CD14-positive monocyte (primary cell): ENCODE results near the gene NHERF2. TPM values are rescaled to one million over a fixed set of nuclear protein-coding genes. Genes with fewer than 3 reads are reported as not detected.

Experiments used
- DNase-seq, 3 donors: peaks; one replicate each; pipeline ENCODE4 v3.0.0-alpha.2; 2011 to 2022
- H2AFZ ChIP-seq: 2 replicates; pipeline ENCODE4 v1.6.0; 2012; ENCODE audit warnings: mild to moderate bottlenecking, low read depth, low read length, inconsistent platforms; ENCODE audit not compliant: insufficient read depth, poor library complexity, severe bottlenecking
- H3K27ac ChIP-seq, 2 donors: 1 replicate in 1 of 2; 2 replicates in 1 of 2; pipeline ENCODE4 v1.5.1; 2012 to 2013; ENCODE audit warnings: low read length in 2 of 2, control low read depth in 1 of 2, inconsistent platforms in 1 of 2, low read depth in 1 of 2, mild to moderate bottlenecking in 1 of 2
- H3K27me3 ChIP-seq, 2 donors: one replicate each; pipeline versions ENCODE4 v1.6.0 to v1.6.1; 2011 to 2013; ENCODE audit warnings: low read length in 2 of 2; ENCODE audit not compliant: control insufficient read depth in 2 of 2, insufficient read depth in 2 of 2
- H3K36me3 ChIP-seq, 2 donors: replicated peaks in 1 of 2; 1 replicate in 1 of 2; 2 replicates in 1 of 2; pipeline versions ENCODE4 v1.5.1 to v1.6.1; 2012 to 2013; ENCODE audit warnings: low read length in 2 of 2, control low read depth in 1 of 2, inconsistent platforms in 1 of 2, mild to moderate bottlenecking in 1 of 2; ENCODE audit not compliant: insufficient read depth in 2 of 2, control insufficient read depth in 1 of 2
- H3K4me1 ChIP-seq, 2 donors: 1 replicate in 1 of 2; 2 replicates in 1 of 2; pipeline versions ENCODE4 v1.5.1 to v1.6.1; 2012 to 2013; ENCODE audit warnings: low read length in 2 of 2, control low read depth in 1 of 2, inconsistent platforms in 1 of 2, mild to moderate bottlenecking in 1 of 2, moderate library complexity in 1 of 2; ENCODE audit not compliant: insufficient read depth in 2 of 2, control insufficient read depth in 1 of 2
- H3K4me2 ChIP-seq: replicated peaks from 2 replicates; pipeline ENCODE3; 2012; ENCODE audit warnings: low read length, moderate library complexity, mild to moderate bottlenecking; ENCODE audit not compliant: poor library complexity, severe bottlenecking; ENCODE audit errors: extremely low read depth
- H3K4me3 ChIP-seq, 3 experiments: fragments of 200-600 bp in 1 of 3; sonication (generic) in 1 of 3; replicated peaks in 1 of 3; 1 replicate in 2 of 3; 2 replicates in 1 of 3; pipeline ENCODE4 v1.5.1; 2011 to 2013; ENCODE audit warnings: low read length in 3 of 3, mild to moderate bottlenecking in 3 of 3, control low read depth in 2 of 3, low read depth in 2 of 3, inconsistent platforms in 1 of 3, moderate library complexity in 1 of 3
- H3K79me2 ChIP-seq: 2 replicates; pipeline ENCODE4 v1.6.0; 2012; ENCODE audit warnings: mild to moderate bottlenecking, control low read depth, inconsistent platforms, low read length, moderate library complexity; ENCODE audit not compliant: insufficient read depth
- H3K9ac ChIP-seq: 2 replicates; pipeline ENCODE4 v1.6.0; 2017; ENCODE audit warnings: low read length, mild to moderate bottlenecking; ENCODE audit not compliant: insufficient read depth, poor library complexity, severe bottlenecking
- H3K9me3 ChIP-seq, 2 donors: replicated peaks in 1 of 2; 1 replicate in 1 of 2; 2 replicates in 1 of 2; pipeline versions ENCODE4 v1.5.1 to v1.6.1; 2012 to 2013; ENCODE audit warnings: low read length in 2 of 2, control low read depth in 1 of 2; ENCODE audit not compliant: control insufficient read depth in 1 of 2, insufficient read depth in 1 of 2
- H4K20me1 ChIP-seq: 2 replicates; pipeline ENCODE4 v1.6.0; 2012; ENCODE audit warnings: mild to moderate bottlenecking, low read length, control low read depth, moderate library complexity; ENCODE audit not compliant: insufficient read depth
- H3K27ac Mint-ChIP-seq, 7 donors: one replicate each; pipeline ENCODE4 v1.8.0; 2020; ENCODE audit warnings: mild to moderate bottlenecking in 7 of 7, mixed read lengths in 7 of 7, moderate library complexity in 6 of 7, inconsistent platforms in 2 of 7
- H3K27me3 Mint-ChIP-seq, 3 donors: one replicate each; pipeline ENCODE4 v1.8.0; 2021 to 2022; ENCODE audit warnings: low read depth in 3 of 3, mild to moderate bottlenecking in 3 of 3, mixed read lengths in 3 of 3, moderate library complexity in 3 of 3, inconsistent platforms in 1 of 3
- H3K36me3 Mint-ChIP-seq, 2 donors: one replicate each; pipeline ENCODE4 v1.8.0; 2020; ENCODE audit warnings: mixed read lengths in 2 of 2, inconsistent platforms in 1 of 2, mild to moderate bottlenecking in 1 of 2
- H3K4me1 Mint-ChIP-seq: one replicate; pipeline ENCODE4 v1.8.0; 2020; ENCODE audit warnings: mild to moderate bottlenecking, mixed read lengths
- H3K4me3 Mint-ChIP-seq, 2 donors: one replicate each; pipeline ENCODE4 v1.8.0; 2020; ENCODE audit warnings: mild to moderate bottlenecking in 2 of 2, mixed read lengths in 2 of 2, moderate library complexity in 1 of 2
- H3K9me3 Mint-ChIP-seq, 7 donors: one replicate each; pipeline ENCODE4 v1.8.0; 2020 to 2022; ENCODE audit warnings: mixed read lengths in 7 of 7, mild to moderate bottlenecking in 6 of 7, moderate library complexity in 6 of 7, inconsistent platforms in 2 of 7
- CTCF ChIP-seq: fragments of 200-600 bp; IDR thresholded peaks from one replicate; pipeline ENCODE4 v1.8.0; 2022; ENCODE audit warnings: antibody characterized with exemption, mild to moderate bottlenecking
- WGBS: methylation state at CpG from one replicate; pipeline ENCODE4 v1.1.5; 2013; ENCODE audit warnings: missing lambda C conversion rate; ENCODE audit not compliant: insufficient coverage; 5-methylcytosine and 5-hydroxymethylcytosine counted together
- intact Hi-C, 2 donors: fragments of 100-400 bp; cut with micrococcal nuclease; formaldehyde crosslinking; loops; one replicate each; pipeline versions ENCODE4 v1.15.0 to v1.15.1; 2023
- polyA plus RNA-seq, 3 donors: library from polyadenylated mRNA; depleted of rRNA in 1 of 3; unstranded in 2 of 3; stranded (reverse) in 1 of 3; fragments of 300-500 nt in 2 of 3; fragments of >200 nt in 1 of 3; fragmentation: Illumina TruSeq in 2 of 3; gene quantifications; 1 replicate in 2 of 3; 2 replicates in 1 of 3; pipeline ENCODE4 v1.2.3, GENCODE V29; 2012 to 2021

The NHERF2 gene
- polyA plus RNA-seq, 3 donors: 0.66 to 8.2 (median 0.78) TPM

GRCh38 chr16:2044541-2044940, 17.8 kb downstream of the NHERF2 start:
- Histone ChIP-seq H4K20me1 (no peaks in the 10 kb centered on the region), H3K9ac (peak overlapping the region; percentile 17), H3K27me3 (no peaks in the 10 kb centered on the region), H3K27ac (no peak overlapping the region), H3K79me2 (peaks cover 15% of the 10 kb centered on the region), H3K9me3 (no peaks in the 10 kb centered on the region), H3K4me2 (peak overlapping the region; percentile 59), H3K36me3 (no peaks in the 10 kb centered on the region), H3K4me1 (peaks cover 26 to 37% of the 10 kb centered on the region in 2 donors), H2AFZ (peak overlapping the region; percentile 61), H3K4me3 (peak overlapping the region in 1 of 3 experiments; percentile 50)
- TF ChIP-seq CTCF: no peak
- WGBS: 67% methylated on average over 17 of the region's 22 CpGs
- intact Hi-C loops: no loop called here
- Mint-ChIP-seq H3K9me3 (no peaks in the 10 kb centered on the region), H3K4me1 (peaks cover 27% of the 10 kb centered on the region), H3K27ac (no peak overlapping the region), H3K4me3 (no peak overlapping the region), H3K27me3 (no peaks in the 10 kb centered on the region), H3K36me3 (peaks cover 3 to 4% of the 10 kb centered on the region in 2 donors)
- no peak for DNase-seq

- no peak for TF ChIP-seq CTCF
- Histone ChIP-seq H3K27me3 (no peaks in the 10 kb centered on the region), H4K20me1 (no peaks in the 10 kb centered on the region), H3K27ac (no peak overlapping the region), H3K36me3 (peaks cover 7 to 14% of the 10 kb centered on the region in 2 donors), H3K4me3 (no peak overlapping the region), H2AFZ (no peak overlapping the region), H3K9ac (no peak overlapping the region), H3K4me2 (no peak overlapping the region), H3K79me2 (peaks cover 15% of the 10 kb centered on the region), H3K9me3 (no peaks in the 10 kb centered on the region), H3K4me1 (peaks cover 26 to 37% of the 10 kb centered on the region in 2 donors)
- Mint-ChIP-seq H3K4me1 (peaks cover 27% of the 10 kb centered on the region), H3K27me3 (peaks cover 0 to 2% (median 0%) of the 10 kb centered on the region in 3 donors), H3K27ac (no peak overlapping the region), H3K36me3 (peaks cover 16 to 17% of the 10 kb centered on the region in 2 donors), H3K9me3 (no peaks in the 10 kb centered on the region), H3K4me3 (peak overlapping the region; percentile 39 to 93)
- WGBS: 94% methylated on average over 4 of the region's 21 CpGs
- DNase-seq: no peak
- intact Hi-C loops: loop anchor here (5.0 kb wide), 4 partner anchors 39 to 264 kb away; partner anchors contain the start of genes E4F1 (in 1 of the 2), NUBP2 (in 1 of the 2), SPSB3 (in 1 of the 2) and TRAF7 (in 1 of the 2)
Observed at GRCh38 chr16:2045965-2046892, 19.5 kb downstream of the NHERF2 start.
